Stimulated activated CD8-positive, alpha-beta memory T cell treated with anti-CD3 and anti-CD28 coated beads, Interleukin-4, amount 100 ng/mL, for 4 hours (primary cell): Measurements from ENCODE around the gene ASRGL1.

Experiments used
- DNase-seq, 2 donors: peaks; one replicate each; pipeline ENCODE4 v3.0.0-alpha.2; 2020; ENCODE audit warnings: low read depth in 2 of 2, low spot score in 1 of 2

ASRGL1 gene

GRCh38 chr11:62411524-62411923 lies 74.3 kb downstream of the ASRGL1 start:
- no peak for DNase-seq

- DNase-seq, result no peak
These were observed 75.9 kb downstream of the ASRGL1 start for GRCh38 chr11:62413060-62413696.

DNA sequence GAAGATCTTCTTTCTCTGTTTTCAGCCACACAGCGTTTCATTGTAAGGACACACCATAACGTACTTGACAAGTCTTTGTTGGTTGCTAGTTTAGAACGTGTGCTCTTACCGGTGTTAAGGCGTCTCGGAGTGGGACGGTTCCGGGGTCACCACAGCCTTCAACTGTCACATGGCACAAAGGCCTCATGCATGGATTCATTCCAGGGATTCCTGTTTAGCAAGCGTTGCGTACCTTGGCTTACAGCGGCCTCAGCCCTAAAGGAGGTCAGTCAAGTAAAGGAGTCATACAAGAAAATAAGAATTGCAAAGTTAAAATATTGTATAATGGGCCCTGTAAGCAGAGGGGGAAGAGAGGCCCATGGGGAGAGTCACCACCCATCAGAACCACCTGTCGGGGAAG lies 79.3 kb downstream of the ASRGL1 start:
- DNase-seq, result no peak

DNA sequence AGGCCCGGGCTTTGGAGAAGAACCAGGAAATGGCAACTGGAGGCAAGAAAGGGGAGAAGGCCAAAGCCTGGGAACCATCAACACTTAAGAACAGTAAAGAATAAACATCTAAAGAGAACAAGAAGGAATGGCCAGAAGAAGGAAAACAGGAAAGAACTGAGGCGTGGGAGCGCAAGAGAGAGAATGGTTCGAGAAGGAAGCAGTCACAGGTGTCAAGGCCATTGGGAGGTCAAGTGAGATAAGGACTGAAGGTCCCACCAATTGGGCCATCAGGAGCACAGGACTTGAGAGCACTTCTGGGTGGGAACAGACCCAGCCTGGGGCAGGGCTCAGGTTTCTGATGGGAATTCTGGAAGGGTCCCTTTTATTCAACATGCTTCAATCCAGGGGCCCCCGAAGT lies 80.9 kb downstream of the ASRGL1 start:
- DNase-seq, result no peak

DNA sequence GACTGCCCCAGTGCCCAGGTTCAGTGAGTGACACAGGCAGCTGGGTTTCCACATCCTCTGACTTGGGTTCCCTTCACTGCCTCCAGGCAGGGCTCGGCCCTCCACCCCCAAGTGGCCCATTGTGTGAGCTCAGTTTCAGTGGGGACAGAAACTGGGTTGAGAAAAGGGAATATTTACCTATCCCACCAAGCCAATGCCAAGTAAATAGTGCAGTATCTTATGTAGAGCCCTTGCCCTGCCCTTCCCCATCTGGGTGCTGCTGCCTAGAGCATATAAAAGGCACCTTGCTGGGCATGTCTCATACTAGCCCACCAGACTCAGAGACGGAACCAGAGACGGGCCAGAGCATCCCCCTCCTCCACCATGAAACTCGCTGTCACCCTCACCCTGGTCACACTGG lies 81.5 kb downstream of the ASRGL1 start, which contains the start of gene SCGB1A1:
TSS of gene SCGB1A1 (plus strand) at position 301 of the 400 bp plus-strand sequence. CDS start at position 364, 63 bp downstream.
- no peak for DNase-seq

DNA sequence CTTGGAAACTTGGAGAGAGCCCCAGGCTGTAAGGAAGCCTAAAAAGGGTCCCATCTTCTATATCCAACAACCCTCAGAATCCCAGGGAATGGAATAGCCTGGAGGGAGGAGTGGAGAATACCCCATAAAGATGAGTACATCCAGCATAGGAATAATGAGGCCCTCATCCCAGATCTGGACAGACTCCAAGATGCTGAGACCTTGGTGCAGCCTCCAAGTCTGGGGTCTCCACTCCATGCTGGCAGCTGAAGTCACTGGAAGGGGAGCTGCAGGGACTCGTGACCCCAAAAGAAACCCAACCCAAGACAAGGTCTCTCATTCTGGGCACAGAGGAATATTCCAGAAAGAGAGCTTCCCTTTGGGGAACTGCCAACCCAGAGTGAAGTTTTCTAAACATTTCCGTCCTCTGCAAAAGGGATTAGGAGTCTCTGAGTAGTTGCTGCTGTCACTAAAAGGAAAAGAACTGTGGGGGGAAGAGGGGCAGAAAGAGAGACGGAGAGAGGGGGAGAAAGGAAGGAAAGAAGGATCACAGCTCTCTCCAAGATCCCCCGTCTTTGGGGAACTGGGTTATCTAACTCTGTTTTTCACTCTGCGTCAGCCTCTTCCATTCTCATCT lies 82.2 kb downstream of the ASRGL1 start:
- no peak for DNase-seq

DNA sequence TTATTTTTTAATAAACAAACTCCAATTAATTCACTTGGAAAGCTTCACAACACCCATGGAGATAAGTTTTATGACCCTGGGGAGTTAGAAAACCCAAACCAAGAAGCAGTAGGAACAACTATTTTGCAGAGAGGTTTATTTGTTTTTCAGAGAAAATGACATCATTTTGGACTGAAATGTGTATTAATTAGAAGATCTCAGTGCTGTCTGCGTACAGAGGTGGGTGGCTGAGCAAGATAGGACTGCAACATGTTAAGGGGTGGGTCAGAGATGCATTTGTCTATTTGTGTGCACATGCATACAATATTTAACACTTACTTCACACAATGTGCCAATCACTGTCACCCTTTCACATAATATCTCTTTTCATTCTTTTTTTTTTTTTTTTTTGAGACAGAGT lies 82.7 kb downstream of the ASRGL1 start:
- DNase-seq, result no peak

DNA sequence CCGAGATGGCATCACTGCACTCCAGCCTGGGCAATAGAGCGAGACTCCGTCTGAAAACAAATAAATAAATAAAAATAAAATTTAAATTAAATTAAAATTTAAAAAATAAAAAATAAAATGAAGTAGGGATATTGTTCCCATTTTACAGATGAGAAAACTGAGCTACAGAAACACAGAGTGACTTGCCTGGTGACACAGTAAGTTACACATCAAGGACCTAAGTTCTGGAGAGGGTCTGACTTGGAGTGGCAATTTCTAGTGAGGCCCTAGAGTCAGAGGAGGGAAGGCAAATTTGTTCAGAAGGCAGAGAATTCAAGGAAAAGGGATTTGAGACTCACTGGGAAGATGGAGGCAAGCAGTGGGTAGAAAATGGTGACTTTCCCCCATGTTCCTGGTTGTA lies 83.6 kb downstream of the ASRGL1 start:
- DNase-seq, result no peak

- DNase-seq, result no peak
These were observed 84.7 kb downstream of the ASRGL1 start for GRCh38 chr11:62421996-62422395.

DNA sequence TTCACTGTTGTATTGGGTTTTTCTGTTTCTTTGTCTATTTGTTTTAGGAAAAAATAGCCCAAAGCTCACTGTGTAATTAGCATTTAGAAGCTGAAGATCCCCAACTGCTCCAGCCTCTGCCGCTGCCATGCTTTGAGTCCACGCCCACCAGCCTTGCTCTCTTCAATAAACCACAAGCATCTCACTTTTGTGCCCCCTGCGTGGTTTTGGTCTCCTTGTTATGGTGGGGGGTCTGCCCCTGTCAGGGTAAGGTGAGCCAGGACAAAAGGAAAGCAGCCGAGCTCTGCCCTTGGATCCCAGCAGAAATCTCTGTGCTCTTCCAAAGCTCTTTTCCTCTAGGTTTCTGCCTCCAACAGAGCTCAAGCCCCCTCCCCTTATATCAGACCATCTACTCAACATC lies 85.8 kb downstream of the ASRGL1 start:
- DNase-seq, result no peak

DNA sequence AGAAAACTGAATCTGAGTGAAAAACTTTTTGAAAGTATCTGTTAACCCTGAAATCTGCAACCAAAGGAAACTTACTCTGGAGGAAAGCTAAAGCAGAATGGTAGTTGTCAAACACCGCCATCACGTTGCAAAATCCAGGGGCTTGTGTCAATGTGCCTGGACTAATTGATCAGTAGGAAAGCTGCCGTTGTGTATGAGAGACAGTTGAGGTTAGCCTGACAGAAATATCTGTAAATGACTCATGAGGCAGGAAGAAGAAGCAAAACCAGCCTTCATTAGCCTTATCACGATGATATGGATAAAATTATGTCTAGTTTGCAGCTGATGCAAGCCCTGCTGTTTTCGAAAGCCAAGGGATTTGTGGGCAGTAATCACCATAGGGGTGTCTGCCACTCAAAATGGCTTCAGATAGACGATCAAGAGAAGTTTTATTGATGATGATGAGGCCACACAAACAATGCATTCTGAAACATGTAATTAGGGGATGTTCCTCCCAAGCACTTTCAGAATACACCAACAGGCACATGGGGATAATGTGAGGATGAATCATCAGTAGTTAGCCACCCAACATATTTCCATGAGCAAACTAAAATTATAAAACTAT lies 90.5 kb downstream of the ASRGL1 start:
- no peak for DNase-seq

- no peak for DNase-seq
These were observed 91.8 kb downstream of the ASRGL1 start for GRCh38 chr11:62428871-62429560.

DNA sequence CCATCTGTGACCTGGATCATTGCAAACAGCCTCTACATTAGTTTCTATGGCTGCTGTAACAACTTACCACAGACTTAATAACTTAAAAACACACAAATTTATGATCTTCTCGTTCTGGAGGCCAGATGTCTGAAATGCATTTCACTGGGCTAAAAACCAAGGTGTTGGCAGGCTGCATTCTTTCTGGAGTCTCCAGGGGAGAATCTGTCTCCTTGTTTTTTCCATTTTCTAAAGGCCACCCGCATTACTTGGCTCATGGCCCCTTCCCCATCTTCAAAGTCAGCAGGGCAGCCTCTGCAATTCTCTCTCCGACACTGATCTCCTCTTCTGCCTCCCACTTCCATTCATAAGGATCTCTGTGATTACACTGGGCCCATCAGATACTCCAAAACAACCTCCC lies 93.2 kb downstream of the ASRGL1 start:
- no peak for DNase-seq

DNA sequence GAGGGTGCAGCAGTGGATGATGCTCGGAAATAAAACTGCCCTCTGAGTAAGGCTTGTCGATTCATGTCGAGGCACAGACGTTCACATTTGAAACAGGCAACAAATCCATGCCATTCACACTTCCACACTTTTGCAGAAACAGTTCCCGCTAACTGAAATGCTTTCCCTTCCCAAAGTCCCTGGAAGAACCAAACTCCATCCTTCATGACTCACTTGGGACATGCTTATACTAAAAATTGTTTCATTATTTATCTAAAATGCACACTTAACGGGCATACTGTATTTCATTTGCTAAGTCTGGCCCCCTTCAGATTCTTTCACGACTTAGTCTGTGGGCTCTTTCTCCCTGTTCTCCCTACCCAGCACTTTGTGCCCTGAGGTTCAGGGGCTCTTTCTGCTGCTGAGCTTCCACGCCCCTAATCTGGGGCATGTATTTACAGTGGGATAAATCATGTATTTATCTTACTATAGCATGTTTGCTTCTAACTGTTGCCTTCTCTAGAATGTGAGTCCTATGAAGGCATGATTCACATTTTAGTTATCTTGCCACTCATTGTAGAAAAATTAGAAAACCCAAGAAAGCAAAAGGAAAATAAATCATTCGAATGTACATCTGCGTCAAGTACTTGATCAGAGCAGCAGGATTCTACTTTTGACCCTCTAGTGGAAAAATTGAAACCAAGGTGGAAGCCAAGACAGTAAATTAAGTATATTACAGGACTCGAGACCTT lies 94.1 kb downstream of the ASRGL1 start:
- no peak for DNase-seq

DNA sequence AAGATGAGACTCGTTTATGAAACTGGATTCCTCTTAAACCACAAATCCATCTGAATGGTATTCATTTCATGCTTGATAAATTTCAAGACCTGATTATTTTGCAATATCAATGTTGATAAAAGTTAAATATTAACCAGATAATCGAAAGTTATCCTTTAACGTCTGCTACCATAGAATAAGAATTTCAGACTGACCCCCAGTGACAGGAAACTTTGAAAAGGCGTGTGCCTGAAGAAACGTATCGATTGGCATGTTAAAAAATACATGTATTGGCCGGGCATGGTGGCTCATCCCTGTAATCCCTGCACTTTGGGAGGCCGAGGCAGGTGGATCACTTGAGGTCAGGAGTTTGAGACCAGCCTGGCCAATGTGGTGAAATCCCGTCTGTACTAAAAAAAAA lies 95.4 kb downstream of the ASRGL1 start:
- DNase-seq, result no peak

- no peak for DNase-seq
These were observed 96.1 kb downstream of the ASRGL1 start for GRCh38 chr11:62433141-62433903.

DNA sequence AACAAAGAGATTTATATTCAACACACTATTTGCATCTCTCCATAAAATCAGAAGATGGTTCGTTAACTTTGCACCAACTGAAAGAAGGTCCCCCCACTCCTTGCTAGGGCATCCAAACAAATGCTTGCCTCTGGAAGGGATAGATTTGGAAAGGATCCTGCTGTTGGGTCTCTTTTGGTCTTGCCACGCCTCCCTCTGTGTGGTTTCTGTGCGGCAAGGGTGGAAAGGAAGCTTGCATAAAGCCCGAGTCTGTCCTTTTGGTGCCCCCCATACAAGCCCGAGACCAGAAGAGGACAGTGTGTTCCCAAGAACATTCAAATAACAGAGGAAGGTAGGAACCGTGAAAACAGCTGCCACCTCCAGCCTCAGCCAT lies 96.6 kb downstream of the ASRGL1 start:
- DNase-seq, result no peak

- no peak for DNase-seq
These were observed 98.8 kb downstream of the ASRGL1 start for GRCh38 chr11:62435846-62436660.

- DNase-seq, result no peak
These were observed 100.4 kb downstream of the ASRGL1 start for GRCh38 chr11:62437616-62438015.

DNA sequence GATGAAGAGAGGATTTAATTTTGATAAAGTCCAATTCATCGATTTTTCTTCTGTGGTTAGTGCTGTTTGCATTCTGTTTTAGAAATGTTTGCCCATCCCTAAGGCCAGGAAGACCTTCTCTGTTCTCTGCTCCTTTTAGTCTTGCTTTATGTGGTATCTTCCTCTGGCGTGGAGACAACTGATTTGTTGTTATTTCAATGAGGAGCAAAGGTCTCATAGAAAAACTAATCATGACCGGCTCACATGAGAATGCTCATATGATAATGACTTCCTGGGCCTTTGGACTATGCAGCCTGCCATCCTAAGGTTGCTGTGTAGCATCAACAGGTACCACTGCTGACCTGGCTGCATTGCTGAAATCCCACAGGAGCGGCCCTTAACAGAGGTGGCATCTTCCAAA lies 101.4 kb downstream of the ASRGL1 start:
- no peak for DNase-seq
